Right ventricle myocardium inferior (tissue), 1 donor: Measurements from ENCODE around the gene LASP1. TPM values are rescaled to one million over a fixed set of nuclear protein-coding genes. Genes with fewer than 3 reads are reported as not detected.
"Not testable (repeated sequence)": the region's sequence is repeated elsewhere in the genome, so short reads cannot be mapped to it uniquely, and the experiment has no call there.

ENCODE experiments used
- ATAC-seq: fragments of 200-7000 bp; cut with Tn5 transposase; one replicate; pipeline ENCODE4 v1.9.1; 2020; ENCODE audit warnings: mild to moderate bottlenecking, moderate library complexity
- DNase-seq: peaks from one replicate; pipeline ENCODE4 v3.0.0; 2021; ENCODE audit errors: missing footprints
- intact Hi-C: fragments of 100-400 bp; cut with DNase I; formaldehyde crosslinking; loops from one replicate; pipeline ENCODE4 v1.11.0; 2022
- long read RNA-seq: library from polyadenylated mRNA; unstranded; transcript quantifications from one replicate; pipeline ENCODE4 v2.0.0, GENCODE V29; 2021
- total RNA-seq: library from RNA; stranded (reverse); fragmentation: NEBNext Ultra II Directional; extraction: Animal tissue kit (Norgen Biotek cat#: 25700); gene quantifications from one replicate; pipeline ENCODE4 v1.2.1, GENCODE V29; 2021
- donor health status: DM: no; HTN: yes; CAD: no; lungs with severe emphysema.

LASP1 gene
- 38.5 TPM for total RNA-seq
- long read RNA-seq, full-length matches to known transcripts: 24 of 45 reads
- long read RNA-seq, partial matches to known transcripts: 20 of 45 reads
- long read RNA-seq, other reads (novel, unspliced or antisense): 1 of 45 reads

GRCh38 chr17:38869526-38870258 is at the start of gene LASP1:
Gene LASP1 (plus strand): TSS chr17:38870058. CDS start chr17:38870190, 132 bp downstream.
- peak; percentile 96 for DNase-seq
- intact Hi-C loops: loop anchor here (1.0 to 5.0 kb wide), 6 partner anchors 16 to 283 kb away; partner anchors contain the start of genes FBXO47, PSMB3 and RPL23
- ATAC-seq: peak; percentile 85

GRCh38 chr17:38824899-38825761 is 44.7 kb upstream of the LASP1 start, which contains the start of gene CWC25:
Gene CWC25 (minus strand): TSS chr17:38825321. CDS start chr17:38825183, 138 bp downstream.
- intact Hi-C loops: loop anchor here (1.0 to 2.0 kb wide), 2 partner anchors 25 to 28 kb away; partner anchors contain the start of gene RPL23

GRCh38 chr17:38825762-38826247 is 44.1 kb upstream of the LASP1 start:
- intact Hi-C loops: loop anchor here (1.0 to 2.0 kb wide), 2 partner anchors 26 to 27 kb away; partner anchors contain the start of gene RPL23
- DNase-seq (no peak), ATAC-seq (no peak)

More at GRCh38 chr17:38824899-38825761, 44.7 kb upstream of the LASP1 start, which contains the start of gene CWC25:
- DNase-seq: peak; percentile 97
- ATAC-seq: peak; percentile 93

GRCh38 chr17:38844261-38844757 is 25.5 kb upstream of the LASP1 start:
- DNase-seq: no peak
- ATAC-seq: no peak
- intact Hi-C loops: no loop called here

- ATAC-seq (no peak), DNase-seq (no peak)
- intact Hi-C loops: no loop called here
Observed at GRCh38 chr17:38848557-38848891, 21.3 kb upstream of the LASP1 start.

- no peak for DNase-seq
- no peak for ATAC-seq
- intact Hi-C loops: no loop called here
Observed at GRCh38 chr17:38848939-38849605, 20.8 kb upstream of the LASP1 start.

GRCh38 chr17:38850374-38850773 is 19.5 kb upstream of the LASP1 start:
- intact Hi-C loops: no loop called here
- DNase-seq: no peak
- no peak for ATAC-seq

- ATAC-seq: no peak
- intact Hi-C loops: no loop called here
Observed at GRCh38 chr17:38851434-38851833, 18.4 kb upstream of the LASP1 start.

GRCh38 chr17:38852771-38853291 is 17.0 kb upstream of the LASP1 start:
- DNase-seq (no peak), ATAC-seq (no peak)
- intact Hi-C loops: loop anchor here (1.0 to 2.0 kb wide), 2 partner anchors 16 to 28 kb away; partner anchors contain the start of gene CWC25

More at GRCh38 chr17:38851434-38851833, 18.4 kb upstream of the LASP1 start:
- DNase-seq: no peak

- intact Hi-C loops: loop anchor here (1.0 to 2.0 kb wide), 2 partner anchors 16 to 29 kb away; partner anchors contain the start of gene CWC25
- peak; percentile 97 for ATAC-seq
Observed at GRCh38 chr17:38853292-38854219, 16.3 kb upstream of the LASP1 start, which contains the start of gene RPL23. Gene RPL23 (minus strand): TSS chr17:38853721. CDS start chr17:38853710, 11 bp downstream.

GRCh38 chr17:38855101-38855714 is 14.7 kb upstream of the LASP1 start:
- DNase-seq, intact Hi-C loops, ATAC-seq: not testable (repeated sequence)

More at GRCh38 chr17:38853292-38854219, 16.3 kb upstream of the LASP1 start, which contains the start of gene RPL23:
- peak; percentile 96 for DNase-seq

- intact Hi-C loops: no loop called here
- no peak for ATAC-seq
- no peak for DNase-seq
Observed at GRCh38 chr17:38857271-38857670, 12.6 kb upstream of the LASP1 start.

- DNase-seq (no peak), ATAC-seq (no peak)
- intact Hi-C loops: no loop called here
Observed at GRCh38 chr17:38861399-38861843, 8.4 kb upstream of the LASP1 start.

- no peak for ATAC-seq
- DNase-seq: no peak
- intact Hi-C loops: loop anchor here (5.0 kb wide), 1 partner anchor 113 kb away; the partner anchor contains the start of gene PSMB3
Observed at GRCh38 chr17:38864636-38865398, 5.0 kb upstream of the LASP1 start.
